GM06990 (cell line): Measurements from ENCODE around the gene SPSB1.

Experiments
- DNase-seq: peaks from one replicate; pipeline ENCODE4 v3.0.0-alpha.2; 2011; ENCODE audit not compliant: insufficient read length; ENCODE audit errors: extremely low read depth
- H3K27me3 ChIP-seq: replicated peaks from 2 replicates; pipeline ENCODE4 v1.6.0; 2011; ENCODE audit warnings: low read length; ENCODE audit not compliant: control insufficient read depth, insufficient read depth
- H3K36me3 ChIP-seq: 2 replicates; pipeline ENCODE4 v1.5.1; 2011; ENCODE audit warnings: low read length; ENCODE audit not compliant: control insufficient read depth, insufficient read depth
- H3K4me3 ChIP-seq: replicated peaks from 2 replicates; pipeline ENCODE4 v1.5.1; 2011; ENCODE audit warnings: low read depth, mild to moderate bottlenecking, control low read depth, low read length
- CTCF ChIP-seq: IDR thresholded peaks from 2 replicates; pipeline ENCODE4 v1.5.1; 2011; ENCODE audit warnings: low read length, control low read depth, mild to moderate bottlenecking, inconsistent platforms; ENCODE audit not compliant: insufficient read depth, poor library complexity, severe bottlenecking

Gene SPSB1

DNA sequence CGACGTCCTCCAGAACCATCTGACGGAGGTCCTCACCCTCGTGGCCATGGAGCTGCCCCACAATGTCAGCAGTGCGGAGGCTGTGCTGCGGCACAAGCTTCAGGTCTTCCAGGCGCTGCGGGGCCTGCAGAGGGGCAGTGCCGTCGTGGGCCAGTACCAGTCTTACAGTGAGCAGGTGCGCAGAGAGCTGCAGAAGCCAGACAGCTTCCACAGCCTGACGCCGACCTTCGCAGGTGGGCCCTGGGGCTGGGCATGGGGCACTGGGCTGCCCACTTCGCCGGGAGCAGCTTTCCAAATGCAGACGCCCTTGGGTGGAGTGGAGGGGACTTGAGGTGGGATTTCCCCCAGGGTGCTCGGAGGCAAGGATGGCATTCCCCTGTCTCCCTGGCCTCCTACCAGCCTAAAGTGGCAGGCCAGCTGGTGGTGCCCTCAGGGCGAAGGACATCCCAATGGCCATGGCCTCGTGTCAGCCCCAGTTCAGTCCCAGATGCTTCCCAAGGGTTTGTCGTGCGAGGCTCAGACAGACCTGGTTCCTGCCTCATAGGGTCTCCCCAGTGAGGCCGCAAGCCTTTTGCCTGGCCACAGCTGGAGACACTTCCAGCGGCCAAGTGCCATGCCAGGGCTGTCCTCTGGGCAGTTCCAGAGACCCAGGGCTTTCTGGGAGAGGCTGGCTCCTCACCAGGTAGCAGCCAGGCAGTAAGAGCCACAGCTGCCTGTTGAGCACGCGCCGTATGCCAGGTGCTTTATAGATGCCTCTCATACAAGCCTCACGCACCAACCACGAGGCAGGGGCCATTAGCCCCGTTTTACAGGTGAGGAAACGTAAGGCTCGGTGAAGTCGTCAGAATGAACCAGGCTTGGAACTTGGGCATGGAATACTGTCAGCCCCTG, 30.4 kb upstream of the SPSB1 start:
- H3K36me3 ChIP-seq: peaks cover 5% of the 10 kb centered on the region
- TF ChIP-seq CTCF: no peak
- DNase-seq: no peak
- no peaks in the 10 kb centered on the region for H3K27me3 ChIP-seq
- H3K4me3 ChIP-seq: no peak overlapping the region

DNA sequence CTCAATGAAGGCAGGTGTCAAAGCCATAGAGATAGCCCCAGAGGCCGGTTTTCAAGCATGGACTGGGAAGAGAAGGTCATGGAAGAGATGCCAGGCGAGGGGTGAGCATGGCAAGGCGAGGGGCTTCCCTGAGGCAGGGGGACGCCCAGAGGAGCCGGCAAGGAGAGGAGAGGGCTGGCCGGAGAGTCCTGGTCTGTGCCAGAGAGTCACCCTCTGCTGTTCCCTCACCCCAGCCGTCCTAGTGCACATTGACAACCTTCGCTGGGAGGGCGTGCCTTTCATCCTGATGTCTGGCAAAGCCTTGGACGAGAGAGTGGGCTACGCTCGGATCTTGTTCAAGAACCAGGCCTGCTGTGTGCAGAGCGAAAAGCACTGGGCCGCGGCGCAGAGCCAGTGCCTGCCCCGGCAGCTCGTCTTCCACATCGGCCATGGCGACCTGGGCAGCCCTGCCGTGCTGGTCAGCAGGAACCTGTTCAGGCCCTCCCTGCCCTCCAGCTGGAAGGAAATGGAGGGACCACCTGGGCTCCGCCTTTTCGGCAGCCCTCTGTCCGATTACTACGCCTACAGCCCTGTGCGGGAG, 29.3 kb upstream of the SPSB1 start:
- Histone ChIP-seq H3K27me3 (no peaks in the 10 kb centered on the region), H3K36me3 (peaks cover 5% of the 10 kb centered on the region)

DNA sequence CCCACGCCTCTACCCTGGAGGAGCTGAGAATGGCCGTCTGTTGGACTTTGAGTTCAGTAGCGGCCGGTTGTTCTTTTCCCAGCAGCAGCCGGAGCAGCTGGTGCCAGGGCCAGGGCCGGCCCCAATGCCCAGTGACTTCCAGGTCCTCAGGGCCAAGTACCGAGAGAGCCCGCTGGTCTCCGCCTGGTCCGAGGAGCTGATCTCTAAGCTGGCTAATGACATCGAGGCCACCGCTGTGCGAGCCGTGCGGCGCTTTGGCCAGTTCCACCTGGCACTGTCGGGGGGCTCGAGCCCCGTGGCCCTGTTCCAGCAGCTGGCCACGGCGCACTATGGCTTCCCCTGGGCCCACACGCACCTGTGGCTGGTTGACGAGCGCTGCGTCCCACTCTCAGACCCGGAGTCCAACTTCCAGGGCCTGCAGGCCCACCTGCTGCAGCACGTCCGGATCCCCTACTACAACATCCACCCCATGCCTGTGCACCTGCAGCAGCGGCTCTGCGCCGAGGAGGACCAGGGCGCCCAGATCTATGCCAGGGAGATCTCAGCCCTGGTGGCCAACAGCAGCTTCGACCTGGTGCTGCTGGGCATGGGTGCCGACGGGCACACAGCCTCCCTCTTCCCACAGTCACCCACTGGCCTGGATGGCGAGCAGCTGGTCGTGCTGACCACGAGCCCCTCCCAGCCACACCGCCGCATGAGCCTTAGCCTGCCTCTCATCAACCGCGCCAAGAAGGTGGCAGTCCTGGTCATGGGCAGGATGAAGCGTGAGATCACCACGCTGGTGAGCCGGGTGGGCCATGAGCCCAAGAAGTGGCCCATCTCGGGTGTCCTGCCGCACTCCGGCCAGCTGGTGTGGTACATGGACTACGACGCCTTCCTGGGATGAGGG, 28.5 kb upstream of the SPSB1 start:
- DNase-seq: no peak
- Histone ChIP-seq H3K36me3 (peaks cover 5% of the 10 kb centered on the region), H3K27me3 (no peaks in the 10 kb centered on the region), H3K4me3 (no peak overlapping the region)
- TF ChIP-seq CTCF: no peak

More for the DNA sequence above, 29.3 kb upstream of the SPSB1 start:
- H3K4me3 ChIP-seq: no peak overlapping the region
- no peak for DNase-seq
- no peak for TF ChIP-seq CTCF

GRCh38 chr1:9265037-9265436, 27.7 kb upstream of the SPSB1 start:
- peaks cover 5% of the 10 kb centered on the region for H3K36me3 ChIP-seq
- H3K27me3 ChIP-seq: no peaks in the 10 kb centered on the region
- H3K4me3 ChIP-seq: no peak overlapping the region
- TF ChIP-seq CTCF: no peak
- no peak for DNase-seq

GRCh38 chr1:9265968-9266367, 26.7 kb upstream of the SPSB1 start:
- DNase-seq: no peak
- Histone ChIP-seq H3K36me3 (peaks cover 5% of the 10 kb centered on the region), H3K27me3 (no peaks in the 10 kb centered on the region), H3K4me3 (no peak overlapping the region)
- no peak for TF ChIP-seq CTCF
